Measurements from ENCODE around the gene MAGI3. TPM values are rescaled to one million over a fixed set of nuclear protein-coding genes. Genes with fewer than 3 reads are reported as not detected.

Gene MAGI3
- total and polyA plus RNA-seq, 2 of the 13 experiments (the other 11 are each of a cell fraction or from before 2014, with no cell fraction given): 4.0 to 11.8 TPM

DNA sequence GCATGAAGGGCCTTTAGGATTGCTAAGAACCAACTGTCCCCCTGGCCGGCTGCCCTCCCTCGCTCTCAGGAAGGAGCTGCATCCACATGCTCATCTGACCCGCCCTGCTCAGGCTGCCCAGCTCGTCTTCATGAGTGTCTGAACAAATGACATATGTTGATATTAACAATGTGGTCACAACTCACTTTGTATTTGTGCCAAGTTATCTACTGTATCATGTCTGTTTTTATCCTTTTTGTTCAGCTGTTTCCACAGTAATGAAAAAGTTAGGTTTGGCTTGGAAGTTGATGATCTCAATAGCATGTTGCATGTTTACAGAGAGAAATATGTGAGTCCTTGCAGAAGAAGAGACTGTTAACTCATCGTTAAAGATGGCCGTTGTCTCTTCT is 293.8 kb downstream of the MAGI3 start:
- no TSS peak for BruUV-seq (replicated peaks)
- Histone ChIP-seq H3K4me1 (ENCODE audit: insufficient read depth, low read length) (no peaks in the 10 kb centered on the region), H3K27me3 (ENCODE audit: control insufficient read depth in 1 of 2, insufficient read depth in 2 of 2, low read length in 2 of 2) (no peaks in the 10 kb centered on the region), H3K4me2 (ENCODE audit: low read depth, low read length) (no peak overlapping the region), H3K4me3 (replicated peaks in 1 of 3; ENCODE audit: insufficient read depth in 1 of 3, low read depth in 2 of 3, low read length in 3 of 3) (no peak overlapping the region), H4K20me1 (ENCODE audit: insufficient read depth, low read length) (no peaks in the 10 kb centered on the region), H3K9me3 (ENCODE audit: low read length) (no peaks in the 10 kb centered on the region), H3K27ac (ENCODE audit: extremely low read length, insufficient read depth, low read length) (no peak overlapping the region), H3K36me3 (replicated peaks in 1 of 2; ENCODE audit: control insufficient read depth in 1 of 2, insufficient read depth in 2 of 2, low read length in 2 of 2) (peaks cover 2 to 12% of the 10 kb centered on the region in 2 experiments; a peak in 1 of 5 replicates), H3K9ac (ENCODE audit: insufficient read depth, low read depth, low read length) (no peak overlapping the region), H3K79me2 (ENCODE audit: insufficient read depth, low read length) (no peaks in the 10 kb centered on the region), H2AFZ (ENCODE audit: low read length) (no peak overlapping the region)
- POLR2A ChIA-PET: no interaction called here
- DNase-seq (ENCODE audit: low spot score) (no peak), ATAC-seq (no peak), FAIRE-seq (no peak)
- CTCF ChIA-PET (ENCODE audit: low intra/inter-chr PET ratio, low total read pairs): no interaction called here
- intact Hi-C loops (cut with micrococcal nuclease; ENCODE audit: unreplicated experiment) (no loop called here), in situ Hi-C loops (cut with HindIII; ENCODE audit: extremely low pct_ligation_motif_present, low pct_unique_long_range_greater_than_20kb) (no loop called here)
- TF ChIP-seq ZNF160 (CRISPR knock-in tag; IDR thresholded peaks at IDR 0.05): no peak
- TF ChIP-seq, protein P1, sequence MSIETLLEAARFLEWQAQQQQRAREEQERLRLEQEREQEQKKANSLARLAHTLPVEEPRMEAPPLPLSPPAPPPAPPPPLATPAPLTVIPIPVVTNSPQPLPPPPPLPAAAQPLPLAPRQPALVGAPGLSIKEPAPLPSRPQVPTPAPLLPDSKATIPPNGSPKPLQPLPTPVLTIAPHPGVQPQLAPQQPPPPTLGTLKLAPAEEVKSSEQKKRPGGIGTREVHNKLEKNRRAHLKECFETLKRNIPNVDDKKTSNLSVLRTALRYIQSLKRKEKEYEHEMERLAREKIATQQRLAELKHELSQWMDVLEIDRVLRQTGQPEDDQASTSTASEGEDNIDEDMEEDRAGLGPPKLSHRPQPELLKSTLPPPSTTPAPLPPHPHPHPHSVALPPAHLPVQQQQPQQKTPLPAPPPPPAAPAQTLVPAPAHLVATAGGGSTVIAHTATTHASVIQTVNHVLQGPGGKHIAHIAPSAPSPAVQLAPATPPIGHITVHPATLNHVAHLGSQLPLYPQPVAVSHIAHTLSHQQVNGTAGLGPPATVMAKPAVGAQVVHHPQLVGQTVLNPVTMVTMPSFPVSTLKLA (IDR thresholded peaks at IDR 0.05): no peak
- no peak for TF ChIP-seq ZNF776 (CRISPR knock-in tag; IDR thresholded peaks at IDR 0.05)
- TF ChIP-seq, protein P2, sequence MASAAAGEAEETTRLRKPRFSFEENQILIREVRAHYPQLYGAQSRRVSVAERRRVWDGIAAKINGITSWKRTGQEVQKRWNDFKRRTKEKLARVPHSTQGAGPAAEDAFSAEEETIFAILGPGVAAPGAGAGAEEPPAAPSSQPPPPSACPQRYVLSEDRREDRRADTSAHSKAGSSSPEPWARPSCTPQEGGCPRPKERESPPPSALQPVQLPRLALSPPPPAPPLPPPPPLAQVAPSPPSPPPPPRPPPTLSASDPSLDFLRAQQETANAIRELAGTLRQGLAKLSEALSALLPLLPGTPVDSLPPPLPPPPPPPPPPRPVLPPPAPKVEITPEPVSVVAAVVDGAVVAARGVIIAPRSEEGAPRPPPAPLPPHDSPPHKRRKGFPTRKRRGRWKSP (CRISPR knock-in tag; IDR thresholded peaks at IDR 0.05): no peak
- no peak for TF ChIP-seq NCOR1 (IDR thresholded peaks at IDR 0.05; ENCODE audit: borderline replicate concordance, low read length)
- TF ChIP-seq, protein P3, sequence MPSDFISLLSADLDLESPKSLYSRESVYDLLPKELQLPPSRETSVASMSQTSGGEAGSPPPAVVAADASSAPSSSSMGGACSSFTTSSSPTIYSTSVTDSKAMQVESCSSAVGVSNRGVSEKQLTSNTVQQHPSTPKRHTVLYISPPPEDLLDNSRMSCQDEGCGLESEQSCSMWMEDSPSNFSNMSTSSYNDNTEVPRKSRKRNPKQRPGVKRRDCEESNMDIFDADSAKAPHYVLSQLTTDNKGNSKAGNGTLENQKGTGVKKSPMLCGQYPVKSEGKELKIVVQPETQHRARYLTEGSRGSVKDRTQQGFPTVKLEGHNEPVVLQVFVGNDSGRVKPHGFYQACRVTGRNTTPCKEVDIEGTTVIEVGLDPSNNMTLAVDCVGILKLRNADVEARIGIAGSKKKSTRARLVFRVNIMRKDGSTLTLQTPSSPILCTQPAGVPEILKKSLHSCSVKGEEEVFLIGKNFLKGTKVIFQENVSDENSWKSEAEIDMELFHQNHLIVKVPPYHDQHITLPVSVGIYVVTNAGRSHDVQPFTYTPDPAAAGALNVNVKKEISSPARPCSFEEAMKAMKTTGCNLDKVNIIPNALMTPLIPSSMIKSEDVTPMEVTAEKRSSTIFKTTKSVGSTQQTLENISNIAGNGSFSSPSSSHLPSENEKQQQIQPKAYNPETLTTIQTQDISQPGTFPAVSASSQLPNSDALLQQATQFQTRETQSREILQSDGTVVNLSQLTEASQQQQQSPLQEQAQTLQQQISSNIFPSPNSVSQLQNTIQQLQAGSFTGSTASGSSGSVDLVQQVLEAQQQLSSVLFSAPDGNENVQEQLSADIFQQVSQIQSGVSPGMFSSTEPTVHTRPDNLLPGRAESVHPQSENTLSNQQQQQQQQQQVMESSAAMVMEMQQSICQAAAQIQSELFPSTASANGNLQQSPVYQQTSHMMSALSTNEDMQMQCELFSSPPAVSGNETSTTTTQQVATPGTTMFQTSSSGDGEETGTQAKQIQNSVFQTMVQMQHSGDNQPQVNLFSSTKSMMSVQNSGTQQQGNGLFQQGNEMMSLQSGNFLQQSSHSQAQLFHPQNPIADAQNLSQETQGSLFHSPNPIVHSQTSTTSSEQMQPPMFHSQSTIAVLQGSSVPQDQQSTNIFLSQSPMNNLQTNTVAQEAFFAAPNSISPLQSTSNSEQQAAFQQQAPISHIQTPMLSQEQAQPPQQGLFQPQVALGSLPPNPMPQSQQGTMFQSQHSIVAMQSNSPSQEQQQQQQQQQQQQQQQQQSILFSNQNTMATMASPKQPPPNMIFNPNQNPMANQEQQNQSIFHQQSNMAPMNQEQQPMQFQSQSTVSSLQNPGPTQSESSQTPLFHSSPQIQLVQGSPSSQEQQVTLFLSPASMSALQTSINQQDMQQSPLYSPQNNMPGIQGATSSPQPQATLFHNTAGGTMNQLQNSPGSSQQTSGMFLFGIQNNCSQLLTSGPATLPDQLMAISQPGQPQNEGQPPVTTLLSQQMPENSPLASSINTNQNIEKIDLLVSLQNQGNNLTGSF (CRISPR knock-in tag; IDR thresholded peaks at IDR 0.05): no peak
- TF ChIP-seq EEA1 (CRISPR knock-in tag; IDR thresholded peaks at IDR 0.05; ENCODE audit: borderline replicate concordance): no peak
- no peak for TF ChIP-seq KDM5B (CRISPR knock-in tag; IDR thresholded peaks at IDR 0.05; ENCODE audit: borderline replicate concordance)
- TF ChIP-seq, protein P4, sequence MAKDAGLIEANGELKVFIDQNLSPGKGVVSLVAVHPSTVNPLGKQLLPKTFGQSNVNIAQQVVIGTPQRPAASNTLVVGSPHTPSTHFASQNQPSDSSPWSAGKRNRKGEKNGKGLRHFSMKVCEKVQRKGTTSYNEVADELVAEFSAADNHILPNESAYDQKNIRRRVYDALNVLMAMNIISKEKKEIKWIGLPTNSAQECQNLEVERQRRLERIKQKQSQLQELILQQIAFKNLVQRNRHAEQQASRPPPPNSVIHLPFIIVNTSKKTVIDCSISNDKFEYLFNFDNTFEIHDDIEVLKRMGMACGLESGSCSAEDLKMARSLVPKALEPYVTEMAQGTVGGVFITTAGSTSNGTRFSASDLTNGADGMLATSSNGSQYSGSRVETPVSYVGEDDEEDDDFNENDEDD (CRISPR knock-in tag; IDR thresholded peaks at IDR 0.05; ENCODE audit: borderline replicate concordance): no peak
- no peak for TF ChIP-seq RAD21 (CRISPR knock-in tag; IDR thresholded peaks at IDR 0.05)
- TF ChIP-seq CREM (IDR thresholded peaks at IDR 0.05): no peak
- TF ChIP-seq CREM (CRISPR knock-in tag; IDR thresholded peaks at IDR 0.05): no peak
- TF ChIP-seq ZNF24 (IDR thresholded peaks at IDR 0.05): no peak
- 95% methylated on average over 6 of the region's 6 CpGs for WGBS (ENCODE audit: low lambda C conversion rate)
